ENCODE data around the gene NHERF2. TPM values are rescaled to one million over a fixed set of nuclear protein-coding genes. Genes with fewer than 3 reads are reported as not detected.
A peak's percentile ranks its signal among the peaks of the same experiment; 100 is the strongest.

Gene NHERF2
- polyA plus RNA-seq, 2 donors = 26.3 to 36.1 TPM

DNA sequence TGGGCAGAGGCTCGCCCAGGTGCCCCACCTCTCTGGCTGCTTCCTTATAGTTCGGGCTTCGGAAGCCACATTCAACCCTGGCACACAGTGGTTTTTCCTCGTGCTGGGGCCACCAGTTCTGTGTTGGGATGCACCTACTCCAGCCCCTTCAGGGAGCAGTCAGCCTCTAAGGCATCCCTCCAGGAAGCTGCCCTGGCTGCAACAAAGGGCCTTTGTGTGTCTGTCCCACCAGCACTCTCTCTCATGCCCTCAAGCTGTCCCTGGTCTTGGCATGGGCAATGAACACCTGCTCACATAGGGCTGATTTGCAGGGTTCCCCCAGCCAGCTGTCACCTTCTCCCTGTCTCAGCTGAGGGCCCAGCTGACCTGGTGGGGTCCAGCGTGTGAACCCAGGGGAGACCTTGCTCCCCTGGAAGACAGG, 44.7 kb upstream of the NHERF2 start:
- Histone ChIP-seq H3K27ac (ENCODE audit: low read depth in 2 of 2, low read length in 1 of 2) (peak overlapping the region in 1 of 2 donors; percentile 3), H3K27me3 (ENCODE audit: control insufficient read depth in 1 of 2, insufficient read depth in 2 of 2, low read length in 2 of 2) (peaks cover 0 to 9% of the 10 kb centered on the region in 2 donors), H3K4me3 (ENCODE audit: low read depth in 1 of 2, low read length in 2 of 2) (no peak overlapping the region), H3K4me1 (ENCODE audit: control insufficient read depth in 2 of 2, insufficient read depth in 2 of 2, low read length in 1 of 2) (peaks cover 5 to 50% of the 10 kb centered on the region in 2 donors), H3K36me3 (ENCODE audit: control insufficient read depth in 2 of 2, insufficient read depth in 2 of 2, low read length in 1 of 2) (peaks cover 5 to 28% of the 10 kb centered on the region in 2 donors), H3K9me3 (ENCODE audit: control insufficient read depth in 2 of 2, insufficient read depth in 1 of 2, low read depth in 1 of 2, low read length in 1 of 2) (no peaks in the 10 kb centered on the region)
- WGBS, 2 donors = 41 to 42% methylated on average over 5 of the region's 5 CpGs

DNA sequence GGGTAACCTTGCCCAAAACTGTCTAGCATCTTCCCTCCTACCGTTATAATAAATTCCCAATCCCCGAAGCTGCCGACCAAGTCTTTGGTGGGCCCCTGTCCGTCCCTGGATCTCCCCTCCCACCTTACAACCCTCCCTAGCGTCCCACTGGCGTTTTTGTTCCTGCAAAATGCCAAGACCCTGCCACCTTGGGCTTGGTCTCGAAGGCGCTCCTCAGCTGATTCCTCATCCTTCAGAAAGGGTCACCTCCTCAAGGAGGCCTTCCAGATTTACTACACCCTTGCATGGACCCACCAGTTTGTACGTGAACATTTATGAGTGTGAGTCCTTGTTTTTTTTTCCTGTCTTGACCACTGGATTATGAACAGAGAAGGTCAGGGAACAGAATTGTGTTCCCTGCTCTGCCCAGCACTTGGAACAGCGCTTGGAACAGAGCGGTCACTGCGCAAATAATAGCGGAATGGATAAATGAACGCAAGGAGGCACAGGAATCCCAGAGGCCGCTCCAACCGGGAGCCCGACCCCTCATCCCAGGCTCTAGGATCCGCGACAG, 43.6 kb upstream of the NHERF2 start:
- peaks cover 0 to 8% of the 10 kb centered on the region in 2 donors for H3K27me3 ChIP-seq (ENCODE audit: control insufficient read depth in 1 of 2, insufficient read depth in 2 of 2, low read length in 2 of 2)
- no peaks in the 10 kb centered on the region for H3K9me3 ChIP-seq (ENCODE audit: control insufficient read depth in 2 of 2, insufficient read depth in 1 of 2, low read depth in 1 of 2, low read length in 1 of 2)
- peak overlapping the region in 1 of 2 donors; percentile 74 for H3K27ac ChIP-seq (ENCODE audit: low read depth in 2 of 2, low read length in 1 of 2)
- peaks cover 2 to 19% of the 10 kb centered on the region in 2 donors for H3K36me3 ChIP-seq (ENCODE audit: control insufficient read depth in 2 of 2, insufficient read depth in 2 of 2, low read length in 1 of 2)
- H3K4me3 ChIP-seq (ENCODE audit: low read depth in 1 of 2, low read length in 2 of 2) = peak overlapping the region in 1 of 2 donors; percentile 76
- WGBS, 2 donors = 25 to 28% methylated on average over 19 of the region's 19 CpGs
- peaks cover 5 to 40% of the 10 kb centered on the region in 2 donors for H3K4me1 ChIP-seq (ENCODE audit: control insufficient read depth in 2 of 2, insufficient read depth in 2 of 2, low read length in 1 of 2)

DNA sequence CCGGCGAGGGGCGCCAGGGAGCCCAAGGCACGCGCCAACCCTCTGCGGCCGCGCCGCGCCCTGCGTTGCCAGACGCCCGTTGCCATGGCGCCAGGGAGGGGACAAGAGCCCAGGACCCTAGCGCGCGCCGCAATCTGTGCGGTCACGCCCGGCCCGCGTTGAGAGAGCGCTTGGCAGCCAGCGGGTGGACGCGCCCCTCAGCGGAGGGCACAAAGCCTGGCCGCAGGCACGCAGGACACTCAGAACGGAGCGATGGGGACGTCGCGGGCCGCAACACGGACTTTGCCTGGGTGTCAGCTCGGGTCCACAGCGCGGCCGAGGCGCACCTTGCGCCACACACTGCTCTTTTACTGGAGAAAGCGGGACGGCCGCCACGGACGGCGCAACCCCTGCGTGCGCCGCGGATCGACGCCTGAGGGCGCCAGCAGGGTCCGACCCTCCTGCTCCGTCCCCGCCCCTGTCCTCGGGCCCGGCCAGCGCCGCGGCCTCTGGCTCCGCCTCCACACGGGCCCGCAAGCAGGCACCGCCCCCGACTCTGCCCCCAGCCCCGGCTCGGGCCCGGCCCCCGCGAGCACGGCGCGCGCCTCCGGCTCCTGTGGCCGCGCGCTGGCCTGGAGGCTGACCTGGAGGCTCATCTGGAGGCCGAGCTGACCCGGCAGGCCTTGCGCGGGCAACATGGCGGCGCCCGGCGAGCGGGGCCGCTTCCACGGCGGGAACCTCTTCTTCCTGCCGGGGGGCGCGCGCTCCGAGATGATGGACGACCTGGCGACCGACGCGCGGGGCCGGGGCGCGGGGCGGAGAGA, 43.0 kb upstream of the NHERF2 start, which contains the start of gene GFER:
Gene GFER (plus strand): TSS at position 650 of the 803 bp plus-strand sequence. CDS start 26 bp downstream, at position 676.
- peaks cover 0 to 8% of the 10 kb centered on the region in 2 donors for H3K27me3 ChIP-seq (ENCODE audit: control insufficient read depth in 1 of 2, insufficient read depth in 2 of 2, low read length in 2 of 2)
- H3K4me3 ChIP-seq (ENCODE audit: low read depth in 1 of 2, low read length in 2 of 2) = peak within 1 kb of the TSS; percentile 69 to 76
- WGBS, 2 donors = 0% methylated on average over 66 to 109 of the region's 109 CpGs
- H3K9me3 ChIP-seq (ENCODE audit: control insufficient read depth in 2 of 2, insufficient read depth in 1 of 2, low read depth in 1 of 2, low read length in 1 of 2) = no peaks in the 10 kb centered on the region
- H3K27ac ChIP-seq (ENCODE audit: low read depth in 2 of 2, low read length in 1 of 2) = peak within 1 kb of the TSS; percentile 25 to 74
- peaks cover 5 to 34% of the 10 kb centered on the region in 2 donors for H3K4me1 ChIP-seq (ENCODE audit: control insufficient read depth in 2 of 2, insufficient read depth in 2 of 2, low read length in 1 of 2)
- peaks cover 0 to 13% of the 10 kb centered on the region in 2 donors for H3K36me3 ChIP-seq (ENCODE audit: control insufficient read depth in 2 of 2, insufficient read depth in 2 of 2, low read length in 1 of 2)

DNA sequence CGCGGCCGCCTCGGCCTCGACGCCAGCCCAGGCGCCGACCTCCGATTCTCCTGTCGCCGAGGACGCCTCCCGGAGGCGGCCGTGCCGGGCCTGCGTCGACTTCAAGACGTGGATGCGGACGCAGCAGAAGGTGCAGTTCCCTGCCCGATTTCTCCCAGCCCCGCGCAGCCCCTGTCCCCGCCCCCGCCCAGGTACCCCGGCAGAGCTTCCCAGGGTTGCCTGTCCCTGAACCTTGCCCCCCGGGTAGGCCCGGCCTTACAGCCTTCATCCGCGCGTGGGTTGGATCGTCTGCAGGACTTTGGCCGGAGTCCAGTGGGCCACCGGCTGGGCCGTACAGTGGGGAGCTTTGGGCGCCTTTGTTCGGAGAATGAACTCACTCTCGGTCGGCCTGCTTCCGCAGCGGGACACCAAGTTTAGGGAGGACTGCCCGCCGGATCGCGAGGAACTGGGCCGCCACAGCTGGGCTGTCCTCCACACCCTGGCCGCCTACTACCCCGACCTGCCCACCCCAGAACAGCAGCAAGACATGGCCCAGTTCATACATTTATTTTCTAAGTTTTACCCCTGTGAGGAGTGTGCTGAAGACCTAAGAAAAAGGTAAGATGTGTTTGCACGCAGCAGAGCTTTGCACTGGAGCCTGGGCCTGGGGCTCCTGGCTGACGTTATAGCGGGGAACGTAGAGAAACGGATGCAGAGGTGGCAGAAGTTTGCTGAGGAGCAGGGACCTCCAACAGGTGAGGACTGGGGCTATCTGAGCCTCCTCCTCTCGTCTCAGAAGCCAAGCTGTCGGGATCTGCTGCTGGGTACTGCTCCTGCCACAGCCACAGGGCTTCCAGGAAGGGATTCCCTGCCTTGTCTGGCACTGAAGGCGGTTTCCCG, 42.1 kb upstream of the NHERF2 start:
- Histone ChIP-seq H3K9me3 (ENCODE audit: control insufficient read depth in 2 of 2, insufficient read depth in 1 of 2, low read depth in 1 of 2, low read length in 1 of 2) (no peaks in the 10 kb centered on the region), H3K27me3 (ENCODE audit: control insufficient read depth in 1 of 2, insufficient read depth in 2 of 2, low read length in 2 of 2) (peaks cover 0 to 14% of the 10 kb centered on the region in 2 donors), H3K27ac (ENCODE audit: low read depth in 2 of 2, low read length in 1 of 2) (peak overlapping the region; percentile 25 to 71), H3K4me3 (ENCODE audit: low read depth in 1 of 2, low read length in 2 of 2) (peak overlapping the region; percentile 69 to 76), H3K4me1 (ENCODE audit: control insufficient read depth in 2 of 2, insufficient read depth in 2 of 2, low read length in 1 of 2) (peaks cover 5 to 35% of the 10 kb centered on the region in 2 donors), H3K36me3 (ENCODE audit: control insufficient read depth in 2 of 2, insufficient read depth in 2 of 2, low read length in 1 of 2) (peaks cover 0 to 12% of the 10 kb centered on the region in 2 donors)
- 9 to 14% methylated on average over 33 to 58 of the region's 58 CpGs for WGBS, 2 donors

DNA sequence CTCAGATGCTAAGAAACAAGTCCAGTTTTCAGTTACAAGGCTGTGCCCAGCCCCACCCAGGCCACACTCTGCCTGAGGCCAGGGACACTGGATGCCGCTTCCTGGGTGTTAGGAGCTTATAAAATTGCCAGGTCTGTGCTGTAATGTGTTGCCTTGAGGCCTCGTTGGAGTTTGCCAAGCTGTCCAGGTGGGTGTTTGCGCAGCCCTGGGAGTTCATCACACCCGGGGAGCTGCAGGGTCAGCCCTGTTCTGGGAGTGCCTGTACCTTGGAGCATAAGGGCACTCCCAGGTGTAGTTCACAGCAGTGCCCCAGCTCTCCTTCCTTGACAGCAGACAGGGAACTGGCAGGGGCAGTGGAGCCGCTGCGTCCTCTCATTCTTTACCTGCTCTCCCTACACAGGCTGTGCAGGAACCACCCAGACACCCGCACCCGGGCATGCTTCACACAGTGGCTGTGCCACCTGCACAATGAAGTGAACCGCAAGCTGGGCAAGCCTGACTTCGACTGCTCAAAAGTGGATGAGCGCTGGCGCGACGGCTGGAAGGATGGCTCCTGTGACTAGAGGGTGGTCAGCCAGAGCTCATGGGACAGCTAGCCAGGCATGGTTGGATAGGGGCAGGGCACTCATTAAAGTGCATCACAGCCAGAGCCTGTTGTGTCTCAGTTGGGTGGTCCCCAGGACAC, 41.1 kb upstream of the NHERF2 start:
- peaks cover 0 to 12% of the 10 kb centered on the region in 2 donors for H3K36me3 ChIP-seq (ENCODE audit: control insufficient read depth in 2 of 2, insufficient read depth in 2 of 2, low read length in 1 of 2)
- peaks cover 5 to 27% of the 10 kb centered on the region in 2 donors for H3K4me1 ChIP-seq (ENCODE audit: control insufficient read depth in 2 of 2, insufficient read depth in 2 of 2, low read length in 1 of 2)
- H3K27ac ChIP-seq (ENCODE audit: low read depth in 2 of 2, low read length in 1 of 2) = peak overlapping the region in 1 of 2 donors; percentile 50
- H3K4me3 ChIP-seq (ENCODE audit: low read depth in 1 of 2, low read length in 2 of 2) = no peak overlapping the region
- WGBS, 2 donors = 85 to 86% methylated on average over 14 of the region's 14 CpGs
- H3K9me3 ChIP-seq (ENCODE audit: control insufficient read depth in 2 of 2, insufficient read depth in 1 of 2, low read depth in 1 of 2, low read length in 1 of 2) = no peaks in the 10 kb centered on the region
- H3K27me3 ChIP-seq (ENCODE audit: control insufficient read depth in 1 of 2, insufficient read depth in 2 of 2, low read length in 2 of 2) = peaks cover 0 to 22% of the 10 kb centered on the region in 2 donors

DNA sequence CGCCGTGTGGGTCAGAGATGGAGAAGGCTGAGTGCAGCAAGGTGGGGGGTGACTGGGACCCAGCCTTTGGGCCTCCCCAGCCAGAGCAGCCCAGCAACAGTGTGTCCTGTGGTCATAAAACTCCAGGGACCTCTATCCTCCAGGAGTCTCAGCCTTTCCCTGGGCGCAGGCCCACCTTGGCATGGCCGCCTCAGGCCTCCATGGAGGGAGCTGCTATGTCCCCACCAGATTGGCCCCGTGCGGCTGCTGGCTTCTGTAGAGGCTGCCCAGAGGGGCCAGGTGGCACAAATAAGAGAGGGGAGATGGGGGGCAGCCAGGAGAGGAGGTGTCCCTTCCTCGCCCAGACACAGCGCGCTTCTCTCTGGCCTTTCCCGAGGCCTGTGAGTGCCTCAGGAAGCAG, 39.5 kb upstream of the NHERF2 start:
- Histone ChIP-seq H3K27ac (ENCODE audit: low read depth in 2 of 2, low read length in 1 of 2) (no peak overlapping the region), H3K27me3 (ENCODE audit: control insufficient read depth in 1 of 2, insufficient read depth in 2 of 2, low read length in 2 of 2) (peaks cover 0 to 18% of the 10 kb centered on the region in 2 donors), H3K4me1 (ENCODE audit: control insufficient read depth in 2 of 2, insufficient read depth in 2 of 2, low read length in 1 of 2) (peaks cover 12 to 34% of the 10 kb centered on the region in 2 donors), H3K4me3 (ENCODE audit: low read depth in 1 of 2, low read length in 2 of 2) (no peak overlapping the region), H3K36me3 (ENCODE audit: control insufficient read depth in 2 of 2, insufficient read depth in 2 of 2, low read length in 1 of 2) (peaks cover 0 to 12% of the 10 kb centered on the region in 2 donors), H3K9me3 (ENCODE audit: control insufficient read depth in 2 of 2, insufficient read depth in 1 of 2, low read depth in 1 of 2, low read length in 1 of 2) (peaks cover 0 to 4% of the 10 kb centered on the region in 2 donors)
- 94 to 97% methylated on average over 7 to 10 of the region's 10 CpGs for WGBS, 2 donors

DNA sequence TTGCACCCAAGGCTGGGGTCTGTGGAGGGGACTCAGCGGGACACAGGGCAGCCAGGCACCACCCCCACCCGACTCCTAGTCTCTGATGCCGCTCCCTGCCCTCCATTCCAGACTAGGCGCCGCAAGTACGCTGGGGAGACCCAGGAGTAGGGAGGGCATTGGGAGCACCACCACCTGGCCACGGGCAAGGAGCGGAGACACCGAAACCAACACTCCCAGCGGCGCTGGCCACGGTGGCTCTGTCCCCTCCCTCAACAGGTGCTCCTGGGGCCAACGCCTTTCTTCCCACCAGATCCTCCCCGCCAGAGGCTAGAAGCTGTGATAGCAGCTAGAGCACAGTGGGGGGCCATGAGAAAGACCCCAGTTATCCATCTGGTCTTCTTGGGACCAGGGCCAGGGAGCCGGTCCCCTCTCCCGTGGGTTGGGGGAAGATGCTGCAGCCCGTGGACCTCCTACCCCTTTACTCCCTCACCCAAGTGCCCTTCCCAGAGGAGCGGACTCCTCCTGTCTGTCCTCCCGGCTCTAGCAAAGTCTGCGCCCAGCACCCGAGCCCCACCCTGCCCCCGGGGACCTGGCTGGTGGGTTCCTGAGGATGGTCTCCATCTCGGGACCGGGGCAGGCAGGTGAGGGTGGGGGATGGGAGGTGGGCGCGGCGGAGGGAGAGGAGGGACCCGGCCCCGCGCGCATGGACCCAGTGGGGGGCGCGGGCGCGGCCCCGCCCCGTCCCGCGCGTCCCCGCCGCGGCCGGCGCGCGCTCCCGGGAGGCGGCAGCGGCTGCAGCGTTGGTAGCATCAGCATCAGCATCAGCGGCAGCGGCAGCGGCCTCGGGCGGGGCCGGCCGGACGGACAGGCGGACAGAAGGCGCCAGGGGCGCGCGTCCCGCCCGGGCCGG, 37.2 kb upstream of the NHERF2 start, which contains the start of gene SYNGR3:
Gene SYNGR3 (plus strand): TSS at position 762 of the 892 bp plus-strand sequence. CDS start 133 bp downstream, outside the sequence.
- H3K9me3 ChIP-seq (ENCODE audit: control insufficient read depth in 2 of 2, insufficient read depth in 1 of 2, low read depth in 1 of 2, low read length in 1 of 2) = peaks cover 0 to 4% of the 10 kb centered on the region in 2 donors
- H3K36me3 ChIP-seq (ENCODE audit: control insufficient read depth in 2 of 2, insufficient read depth in 2 of 2, low read length in 1 of 2) = peaks cover 0 to 12% of the 10 kb centered on the region in 2 donors
- 5 to 6% methylated on average over 48 to 67 of the region's 67 CpGs for WGBS, 2 donors
- H3K27me3 ChIP-seq (ENCODE audit: control insufficient read depth in 1 of 2, insufficient read depth in 2 of 2, low read length in 2 of 2) = peaks cover 0 to 18% of the 10 kb centered on the region in 2 donors
- peaks cover 12 to 35% of the 10 kb centered on the region in 2 donors for H3K4me1 ChIP-seq (ENCODE audit: control insufficient read depth in 2 of 2, insufficient read depth in 2 of 2, low read length in 1 of 2)
- H3K27ac ChIP-seq (ENCODE audit: low read depth in 2 of 2, low read length in 1 of 2) = peak within 1 kb of the TSS in 1 of 2 donors; percentile 6
- peak within 1 kb of the TSS; percentile 17 to 33 for H3K4me3 ChIP-seq (ENCODE audit: low read depth in 1 of 2, low read length in 2 of 2)

DNA sequence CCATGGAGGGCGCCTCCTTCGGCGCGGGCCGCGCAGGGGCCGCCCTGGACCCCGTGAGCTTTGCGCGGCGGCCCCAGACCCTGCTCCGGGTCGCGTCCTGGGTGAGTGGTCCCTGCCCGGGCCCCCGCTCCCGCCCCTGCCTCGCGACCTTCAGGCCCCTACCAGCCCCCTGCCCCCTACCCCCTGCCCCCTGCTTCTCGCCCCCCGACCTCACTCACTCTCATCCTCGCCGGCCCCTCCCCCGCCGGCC, 36.7 kb upstream of the NHERF2 start:
- peaks cover 0 to 18% of the 10 kb centered on the region in 2 donors for H3K27me3 ChIP-seq (ENCODE audit: control insufficient read depth in 1 of 2, insufficient read depth in 2 of 2, low read length in 2 of 2)
- peaks cover 0 to 12% of the 10 kb centered on the region in 2 donors for H3K36me3 ChIP-seq (ENCODE audit: control insufficient read depth in 2 of 2, insufficient read depth in 2 of 2, low read length in 1 of 2)
- H3K9me3 ChIP-seq (ENCODE audit: control insufficient read depth in 2 of 2, insufficient read depth in 1 of 2, low read depth in 1 of 2, low read length in 1 of 2) = peaks cover 0 to 4% of the 10 kb centered on the region in 2 donors
- peaks cover 8 to 33% of the 10 kb centered on the region in 2 donors for H3K4me1 ChIP-seq (ENCODE audit: control insufficient read depth in 2 of 2, insufficient read depth in 2 of 2, low read length in 1 of 2)
- H3K27ac ChIP-seq (ENCODE audit: low read depth in 2 of 2, low read length in 1 of 2) = no peak overlapping the region
- H3K4me3 ChIP-seq (ENCODE audit: low read depth in 1 of 2, low read length in 2 of 2) = peak overlapping the region; percentile 15 to 17
- WGBS, 2 donors = 0 to 2% methylated on average over 4 to 25 of the region's 25 CpGs
